CD14-positive monocyte (primary cell): ENCODE results near the gene HES3. TPM values are rescaled to one million over a fixed set of nuclear protein-coding genes. Genes with fewer than 3 reads are reported as not detected.

Experiments used
- DNase-seq, 3 donors: peaks; one replicate each; pipeline ENCODE4 v3.0.0-alpha.2; 2011 to 2022
- H2AFZ ChIP-seq: 2 replicates; pipeline ENCODE4 v1.6.0; 2012; ENCODE audit warnings: mild to moderate bottlenecking, low read depth, low read length, inconsistent platforms; ENCODE audit not compliant: insufficient read depth, poor library complexity, severe bottlenecking
- H3K27ac ChIP-seq, 2 donors: 1 replicate in 1 of 2; 2 replicates in 1 of 2; pipeline ENCODE4 v1.5.1; 2012 to 2013; ENCODE audit warnings: low read length in 2 of 2, control low read depth in 1 of 2, inconsistent platforms in 1 of 2, low read depth in 1 of 2, mild to moderate bottlenecking in 1 of 2
- H3K27me3 ChIP-seq, 2 donors: one replicate each; pipeline versions ENCODE4 v1.6.0 to v1.6.1; 2011 to 2013; ENCODE audit warnings: low read length in 2 of 2; ENCODE audit not compliant: control insufficient read depth in 2 of 2, insufficient read depth in 2 of 2
- H3K36me3 ChIP-seq, 2 donors: replicated peaks in 1 of 2; 1 replicate in 1 of 2; 2 replicates in 1 of 2; pipeline versions ENCODE4 v1.5.1 to v1.6.1; 2012 to 2013; ENCODE audit warnings: low read length in 2 of 2, control low read depth in 1 of 2, inconsistent platforms in 1 of 2, mild to moderate bottlenecking in 1 of 2; ENCODE audit not compliant: insufficient read depth in 2 of 2, control insufficient read depth in 1 of 2
- H3K4me1 ChIP-seq, 2 donors: 1 replicate in 1 of 2; 2 replicates in 1 of 2; pipeline versions ENCODE4 v1.5.1 to v1.6.1; 2012 to 2013; ENCODE audit warnings: low read length in 2 of 2, control low read depth in 1 of 2, inconsistent platforms in 1 of 2, mild to moderate bottlenecking in 1 of 2, moderate library complexity in 1 of 2; ENCODE audit not compliant: insufficient read depth in 2 of 2, control insufficient read depth in 1 of 2
- H3K4me2 ChIP-seq: replicated peaks from 2 replicates; pipeline ENCODE3; 2012; ENCODE audit warnings: low read length, moderate library complexity, mild to moderate bottlenecking; ENCODE audit not compliant: poor library complexity, severe bottlenecking; ENCODE audit errors: extremely low read depth
- H3K4me3 ChIP-seq, 3 experiments: fragments of 200-600 bp in 1 of 3; sonication (generic) in 1 of 3; replicated peaks in 1 of 3; 1 replicate in 2 of 3; 2 replicates in 1 of 3; pipeline ENCODE4 v1.5.1; 2011 to 2013; ENCODE audit warnings: low read length in 3 of 3, mild to moderate bottlenecking in 3 of 3, control low read depth in 2 of 3, low read depth in 2 of 3, inconsistent platforms in 1 of 3, moderate library complexity in 1 of 3
- H3K79me2 ChIP-seq: 2 replicates; pipeline ENCODE4 v1.6.0; 2012; ENCODE audit warnings: mild to moderate bottlenecking, control low read depth, inconsistent platforms, low read length, moderate library complexity; ENCODE audit not compliant: insufficient read depth
- H3K9ac ChIP-seq: 2 replicates; pipeline ENCODE4 v1.6.0; 2017; ENCODE audit warnings: low read length, mild to moderate bottlenecking; ENCODE audit not compliant: insufficient read depth, poor library complexity, severe bottlenecking
- H3K9me3 ChIP-seq, 2 donors: replicated peaks in 1 of 2; 1 replicate in 1 of 2; 2 replicates in 1 of 2; pipeline versions ENCODE4 v1.5.1 to v1.6.1; 2012 to 2013; ENCODE audit warnings: low read length in 2 of 2, control low read depth in 1 of 2; ENCODE audit not compliant: control insufficient read depth in 1 of 2, insufficient read depth in 1 of 2
- H4K20me1 ChIP-seq: 2 replicates; pipeline ENCODE4 v1.6.0; 2012; ENCODE audit warnings: mild to moderate bottlenecking, low read length, control low read depth, moderate library complexity; ENCODE audit not compliant: insufficient read depth
- H3K27ac Mint-ChIP-seq, 7 donors: one replicate each; pipeline ENCODE4 v1.8.0; 2020; ENCODE audit warnings: mild to moderate bottlenecking in 7 of 7, mixed read lengths in 7 of 7, moderate library complexity in 6 of 7, inconsistent platforms in 2 of 7
- H3K27me3 Mint-ChIP-seq, 3 donors: one replicate each; pipeline ENCODE4 v1.8.0; 2021 to 2022; ENCODE audit warnings: low read depth in 3 of 3, mild to moderate bottlenecking in 3 of 3, mixed read lengths in 3 of 3, moderate library complexity in 3 of 3, inconsistent platforms in 1 of 3
- H3K36me3 Mint-ChIP-seq, 2 donors: one replicate each; pipeline ENCODE4 v1.8.0; 2020; ENCODE audit warnings: mixed read lengths in 2 of 2, inconsistent platforms in 1 of 2, mild to moderate bottlenecking in 1 of 2
- H3K4me1 Mint-ChIP-seq: one replicate; pipeline ENCODE4 v1.8.0; 2020; ENCODE audit warnings: mild to moderate bottlenecking, mixed read lengths
- H3K4me3 Mint-ChIP-seq, 2 donors: one replicate each; pipeline ENCODE4 v1.8.0; 2020; ENCODE audit warnings: mild to moderate bottlenecking in 2 of 2, mixed read lengths in 2 of 2, moderate library complexity in 1 of 2
- H3K9me3 Mint-ChIP-seq, 7 donors: one replicate each; pipeline ENCODE4 v1.8.0; 2020 to 2022; ENCODE audit warnings: mixed read lengths in 7 of 7, mild to moderate bottlenecking in 6 of 7, moderate library complexity in 6 of 7, inconsistent platforms in 2 of 7
- WGBS: methylation state at CpG from one replicate; pipeline ENCODE4 v1.1.5; 2013; ENCODE audit warnings: missing lambda C conversion rate; ENCODE audit not compliant: insufficient coverage; 5-methylcytosine and 5-hydroxymethylcytosine counted together
- intact Hi-C, 2 donors: fragments of 100-400 bp; cut with micrococcal nuclease; formaldehyde crosslinking; loops; one replicate each; pipeline versions ENCODE4 v1.15.0 to v1.15.1; 2023
- polyA plus RNA-seq, 3 donors: library from polyadenylated mRNA; depleted of rRNA in 1 of 3; unstranded in 2 of 3; stranded (reverse) in 1 of 3; fragments of 300-500 nt in 2 of 3; fragments of >200 nt in 1 of 3; fragmentation: Illumina TruSeq in 2 of 3; gene quantifications; 1 replicate in 2 of 3; 2 replicates in 1 of 3; pipeline ENCODE4 v1.2.3, GENCODE V29; 2012 to 2021
- TF ChIP-seq, protein P1 (sequence below): fragments of 200-600 bp; IDR thresholded peaks from one replicate; pipeline ENCODE4 v1.8.0; 2022; ENCODE audit warnings: antibody characterized with exemption, mild to moderate bottlenecking

HES3 gene
- polyA plus RNA-seq, 3 donors = not detected

DNA sequence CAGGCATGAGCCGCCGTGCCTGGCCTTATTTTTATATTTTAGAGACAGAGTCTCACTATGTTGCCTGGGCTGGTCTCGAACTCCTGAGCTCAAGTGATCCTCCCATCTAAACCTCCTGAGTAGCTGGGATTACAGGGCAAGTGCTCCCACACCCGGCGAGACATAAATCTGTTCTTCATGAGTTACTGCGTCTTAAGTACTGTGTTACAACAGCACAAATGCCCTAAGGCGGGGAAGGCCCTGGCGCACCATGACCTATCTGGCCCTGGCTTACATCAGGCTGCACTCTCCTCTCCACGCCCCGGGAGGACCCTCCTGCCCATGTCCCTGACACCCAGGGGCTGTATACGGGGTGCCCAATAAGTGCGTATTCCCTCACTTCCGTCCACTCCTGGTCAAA lies 12.7 kb downstream of the HES3 start:
- H3K27ac ChIP-seq = no peak overlapping the region
- Mint-ChIP-seq H3K4me3 (no peak overlapping the region), H3K4me1 (peaks cover 8% of the 10 kb centered on the region)

DNA sequence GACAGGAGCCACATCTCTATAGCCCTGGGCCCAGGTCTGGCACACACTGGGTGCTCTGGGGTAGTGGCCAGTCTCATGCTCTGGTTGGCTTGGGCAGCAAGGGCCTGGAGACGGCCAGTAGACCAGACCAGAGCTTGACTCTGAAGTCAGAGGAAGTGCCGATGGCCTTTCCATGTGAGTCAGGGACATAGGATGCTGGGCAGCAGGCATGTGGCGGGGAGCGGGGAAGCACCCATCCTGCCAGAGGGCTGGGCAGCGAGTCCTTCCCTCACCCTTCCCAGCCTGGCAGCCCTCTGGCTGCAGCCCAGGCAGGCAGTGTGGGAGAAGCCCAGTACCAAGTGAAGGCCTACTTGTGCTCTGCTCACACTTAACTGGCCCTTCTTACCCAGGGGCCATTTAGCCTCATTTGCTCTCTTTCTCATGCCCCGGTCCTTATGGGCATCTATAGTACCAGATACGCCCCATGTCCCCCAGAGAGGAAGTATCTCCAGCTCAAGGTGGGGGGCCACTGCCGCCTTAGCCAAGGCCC lies 13.6 kb downstream of the HES3 start:
- Mint-ChIP-seq H3K27ac (no peak overlapping the region), H3K4me3 (peak overlapping the region in 1 of 2 donors; percentile 35)

More for the DNA sequence above, 12.7 kb downstream of the HES3 start:
- Histone ChIP-seq H4K20me1 (no peaks in the 10 kb centered on the region), H3K4me1 (peaks cover 11 to 18% of the 10 kb centered on the region in 2 donors), H2AFZ (no peak overlapping the region), H3K36me3 (no peaks in the 10 kb centered on the region), H3K9me3 (no peaks in the 10 kb centered on the region), H3K27me3 (peaks cover 4 to 21% of the 10 kb centered on the region in 2 donors), H3K79me2 (no peaks in the 10 kb centered on the region), H3K4me3 (no peak overlapping the region), H3K9ac (no peak overlapping the region), H3K4me2 (no peak overlapping the region)
- TF ChIP-seq, protein P1, sequence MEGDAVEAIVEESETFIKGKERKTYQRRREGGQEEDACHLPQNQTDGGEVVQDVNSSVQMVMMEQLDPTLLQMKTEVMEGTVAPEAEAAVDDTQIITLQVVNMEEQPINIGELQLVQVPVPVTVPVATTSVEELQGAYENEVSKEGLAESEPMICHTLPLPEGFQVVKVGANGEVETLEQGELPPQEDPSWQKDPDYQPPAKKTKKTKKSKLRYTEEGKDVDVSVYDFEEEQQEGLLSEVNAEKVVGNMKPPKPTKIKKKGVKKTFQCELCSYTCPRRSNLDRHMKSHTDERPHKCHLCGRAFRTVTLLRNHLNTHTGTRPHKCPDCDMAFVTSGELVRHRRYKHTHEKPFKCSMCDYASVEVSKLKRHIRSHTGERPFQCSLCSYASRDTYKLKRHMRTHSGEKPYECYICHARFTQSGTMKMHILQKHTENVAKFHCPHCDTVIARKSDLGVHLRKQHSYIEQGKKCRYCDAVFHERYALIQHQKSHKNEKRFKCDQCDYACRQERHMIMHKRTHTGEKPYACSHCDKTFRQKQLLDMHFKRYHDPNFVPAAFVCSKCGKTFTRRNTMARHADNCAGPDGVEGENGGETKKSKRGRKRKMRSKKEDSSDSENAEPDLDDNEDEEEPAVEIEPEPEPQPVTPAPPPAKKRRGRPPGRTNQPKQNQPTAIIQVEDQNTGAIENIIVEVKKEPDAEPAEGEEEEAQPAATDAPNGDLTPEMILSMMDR = no peak
- intact Hi-C loops = no loop called here
- H3K27me3 Mint-ChIP-seq = peaks cover 22 to 43% (median 39%) of the 10 kb centered on the region in 3 donors
- 92% methylated on average over 13 of the region's 13 CpGs for WGBS
- H3K9me3 Mint-ChIP-seq = peaks cover 0 to 5% (median 0%) of the 10 kb centered on the region in 7 donors
- DNase-seq = no peak
- H3K36me3 Mint-ChIP-seq = no peaks in the 10 kb centered on the region
- H3K27ac Mint-ChIP-seq = peak overlapping the region in 1 of 7 donors; percentile 63

More for the DNA sequence above, 13.6 kb downstream of the HES3 start:
- intact Hi-C loops = no loop called here
- Mint-ChIP-seq H3K4me1 (peaks cover 11% of the 10 kb centered on the region), H3K36me3 (peaks cover 0 to 4% of the 10 kb centered on the region in 2 donors), H3K27me3 (peaks cover 31 to 47% (median 41%) of the 10 kb centered on the region in 3 donors), H3K9me3 (peaks cover 0 to 1% (median 0%) of the 10 kb centered on the region in 7 donors)
- Histone ChIP-seq H4K20me1 (no peaks in the 10 kb centered on the region), H3K79me2 (no peaks in the 10 kb centered on the region), H3K9me3 (no peaks in the 10 kb centered on the region), H3K9ac (no peak overlapping the region), H3K36me3 (no peaks in the 10 kb centered on the region), H3K4me3 (no peak overlapping the region), H3K4me2 (no peak overlapping the region), H3K4me1 (peaks cover 11 to 18% of the 10 kb centered on the region in 2 donors), H2AFZ (no peak overlapping the region), H3K27ac (no peak overlapping the region), H3K27me3 (peaks cover 8 to 31% of the 10 kb centered on the region in 2 donors)
- WGBS = 97% methylated on average over 8 of the region's 8 CpGs
- DNase-seq = no peak
- TF ChIP-seq, protein P1 = no peak
